Neural crest cell (in vitro differentiated cells): ENCODE measurements around the gene PIP5K1B. TPM values are rescaled to one million over a fixed set of nuclear protein-coding genes. Genes with fewer than 3 reads are reported as not detected.

Source experiments
- DNase-seq: peaks from one replicate; pipeline ENCODE4 v3.0.0; 2021; ENCODE audit warnings: low read depth, mixed read lengths, low spot score
- H3K27ac Mint-ChIP-seq: one replicate; pipeline ENCODE4 v1.8.0; 2021; ENCODE audit warnings: mild to moderate bottlenecking, mixed read lengths; ENCODE audit not compliant: unreplicated experiment
- H3K27me3 Mint-ChIP-seq: 2 replicates; pipeline ENCODE4 v1.8.0; 2021; ENCODE audit warnings: low read depth, mild to moderate bottlenecking, mixed read lengths
- H3K36me3 Mint-ChIP-seq: 2 replicates; pipeline ENCODE4 v1.8.0; 2021; ENCODE audit warnings: low read depth, mild to moderate bottlenecking, mixed read lengths
- H3K4me1 Mint-ChIP-seq: 2 replicates; pipeline ENCODE4 v1.8.0; 2021; ENCODE audit warnings: mixed read lengths
- H3K4me3 Mint-ChIP-seq: one replicate; pipeline ENCODE4 v1.8.0; 2021; ENCODE audit warnings: mild to moderate bottlenecking, mixed read lengths
- H3K9me3 Mint-ChIP-seq: 2 replicates; pipeline ENCODE4 v1.8.0; 2021; ENCODE audit warnings: mixed read lengths
- CTCF ChIP-seq: fragments of 200-600 bp; sonication (generic); conservative IDR thresholded peaks from 2 replicates; pipeline ENCODE4 v1.5.0; 2021; ENCODE audit warnings: antibody characterized with exemption, mild to moderate bottlenecking
- total RNA-seq: library from RNA; stranded (reverse); gene quantifications from 2 replicates; pipeline ENCODE4 v1.2.1, GENCODE V29; 2021

Gene PIP5K1B
- total RNA-seq, 1 donor from 2014 or later, result 5.9 TPM

GRCh38 chr9:68951879-68952659 is 247.0 kb downstream of the PIP5K1B start:
- Mint-ChIP-seq H3K4me1 (no peaks in the 10 kb centered on the region), H3K4me3 (no peak overlapping the region), H3K36me3 (peaks cover 2% of the 10 kb centered on the region), H3K27me3 (peaks cover 6% of the 10 kb centered on the region), H3K27ac (no peak overlapping the region), H3K9me3 (no peaks in the 10 kb centered on the region)
- no peak for DNase-seq
- TF ChIP-seq CTCF, result no peak

- DNase-seq, result no peak
- Mint-ChIP-seq H3K4me1 (no peaks in the 10 kb centered on the region), H3K9me3 (no peaks in the 10 kb centered on the region), H3K36me3 (peaks cover 6% of the 10 kb centered on the region), H3K27ac (no peak overlapping the region), H3K4me3 (no peak overlapping the region), H3K27me3 (peaks cover 3% of the 10 kb centered on the region)
- TF ChIP-seq CTCF, result no peak
Measured at GRCh38 chr9:68953771-68954170, 248.7 kb downstream of the PIP5K1B start.

GRCh38 chr9:68955330-68955729 is 250.3 kb downstream of the PIP5K1B start:
- Mint-ChIP-seq H3K27ac (no peak overlapping the region), H3K36me3 (peaks cover 8% of the 10 kb centered on the region), H3K27me3 (peaks cover 3% of the 10 kb centered on the region), H3K4me3 (no peak overlapping the region), H3K9me3 (peaks cover 3% of the 10 kb centered on the region), H3K4me1 (no peaks in the 10 kb centered on the region)
- no peak for DNase-seq
- no peak for TF ChIP-seq CTCF

- no peaks in the 10 kb centered on the region for H3K4me1 Mint-ChIP-seq
- H3K4me3 Mint-ChIP-seq, result no peak overlapping the region
- H3K27ac Mint-ChIP-seq, result no peak overlapping the region
- H3K27me3 Mint-ChIP-seq, result peaks cover 7% of the 10 kb centered on the region
- DNase-seq, result no peak
- H3K36me3 Mint-ChIP-seq, result peaks cover 12% of the 10 kb centered on the region
- TF ChIP-seq CTCF, result no peak
- H3K9me3 Mint-ChIP-seq, result peaks cover 3% of the 10 kb centered on the region
Measured at GRCh38 chr9:68957479-68957878, 252.4 kb downstream of the PIP5K1B start.

GRCh38 chr9:68961587-68961986 is 256.5 kb downstream of the PIP5K1B start:
- Mint-ChIP-seq H3K27ac (no peak overlapping the region), H3K36me3 (peaks cover 12% of the 10 kb centered on the region), H3K27me3 (peaks cover 9% of the 10 kb centered on the region), H3K4me1 (peaks cover 10% of the 10 kb centered on the region), H3K9me3 (peaks cover 3% of the 10 kb centered on the region), H3K4me3 (no peak overlapping the region)
- no peak for TF ChIP-seq CTCF
- DNase-seq, result no peak
